Measurements from ENCODE around the gene KIAA1217. TPM values are rescaled to one million over a fixed set of nuclear protein-coding genes. Genes with fewer than 3 reads are reported as not detected.

KIAA1217 gene
- total RNA-seq, 1 donor from 2014 or later = 2.0 TPM

DNA sequence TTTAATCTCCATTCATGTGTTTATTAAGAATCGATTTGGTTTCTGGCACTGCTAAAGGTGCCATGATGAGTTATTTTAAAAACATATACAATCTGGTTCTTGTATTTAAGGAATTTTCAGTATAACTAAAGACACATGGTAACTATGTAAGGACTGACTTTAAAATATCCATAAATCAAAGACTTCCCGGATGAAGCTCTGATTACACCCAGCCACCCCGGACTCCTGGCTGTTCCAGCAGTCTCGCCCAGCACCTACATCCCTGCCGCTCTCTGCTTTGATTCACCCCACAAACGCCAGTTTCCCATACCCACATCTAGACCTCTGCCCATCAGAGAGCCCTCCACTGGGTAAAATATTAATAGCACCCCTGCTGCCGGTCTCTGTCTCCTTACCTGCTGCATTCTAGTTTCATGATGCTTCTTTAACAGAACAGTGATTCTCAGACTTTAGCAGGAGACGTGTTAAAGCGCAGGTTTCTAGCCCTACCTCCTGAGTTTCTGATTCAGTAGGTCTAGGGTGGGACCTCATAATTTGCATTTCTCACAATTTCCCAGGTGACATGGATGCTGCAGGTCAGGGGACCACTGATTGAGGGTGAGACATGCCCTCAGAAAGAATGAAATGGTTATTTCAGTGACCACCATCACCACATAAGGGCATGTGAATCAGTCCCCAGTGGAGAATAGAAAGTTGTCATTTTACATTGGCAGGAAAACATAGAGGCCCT, 185.7 kb downstream of the KIAA1217 start:
- no peak overlapping the region for H3K27ac Mint-ChIP-seq
- DNase-seq = no peak
- peaks cover 5% of the 10 kb centered on the region for H3K27me3 Mint-ChIP-seq
- H3K4me1 Mint-ChIP-seq = no peaks in the 10 kb centered on the region
- intact Hi-C loops (cut with micrococcal nuclease) = no loop called here
- no peaks in the 10 kb centered on the region for H3K9me3 Mint-ChIP-seq
- no peak overlapping the region for H3K4me3 Mint-ChIP-seq
- H3K36me3 Mint-ChIP-seq (ENCODE audit: low read depth) = no peaks in the 10 kb centered on the region

DNA sequence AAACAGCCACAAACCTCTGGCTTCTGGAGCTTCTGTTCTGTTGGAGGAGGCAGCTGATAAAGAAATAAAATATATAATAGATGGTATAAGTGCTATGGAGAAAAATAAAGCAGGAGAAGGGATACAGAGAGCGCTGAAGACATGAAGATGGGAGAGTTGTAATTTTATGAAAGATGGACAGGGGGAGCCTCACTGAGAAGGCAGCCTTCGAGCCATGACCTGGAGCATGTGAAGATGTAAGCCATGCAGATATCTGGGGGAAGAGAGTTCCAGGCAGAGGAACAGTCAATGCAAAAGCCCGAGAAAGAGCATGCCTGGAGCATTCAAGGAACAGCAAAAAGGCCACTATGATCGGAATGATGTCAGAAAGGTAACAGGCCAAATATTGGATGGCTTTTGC, 187.5 kb downstream of the KIAA1217 start:
- no peak overlapping the region for H3K27ac Mint-ChIP-seq
- no peaks in the 10 kb centered on the region for H3K36me3 Mint-ChIP-seq (ENCODE audit: low read depth)
- intact Hi-C loops (cut with micrococcal nuclease) = no loop called here
- no peak overlapping the region for H3K4me3 Mint-ChIP-seq
- peaks cover 11% of the 10 kb centered on the region for H3K27me3 Mint-ChIP-seq
- no peaks in the 10 kb centered on the region for H3K9me3 Mint-ChIP-seq
- no peak for DNase-seq
- H3K4me1 Mint-ChIP-seq = no peaks in the 10 kb centered on the region

DNA sequence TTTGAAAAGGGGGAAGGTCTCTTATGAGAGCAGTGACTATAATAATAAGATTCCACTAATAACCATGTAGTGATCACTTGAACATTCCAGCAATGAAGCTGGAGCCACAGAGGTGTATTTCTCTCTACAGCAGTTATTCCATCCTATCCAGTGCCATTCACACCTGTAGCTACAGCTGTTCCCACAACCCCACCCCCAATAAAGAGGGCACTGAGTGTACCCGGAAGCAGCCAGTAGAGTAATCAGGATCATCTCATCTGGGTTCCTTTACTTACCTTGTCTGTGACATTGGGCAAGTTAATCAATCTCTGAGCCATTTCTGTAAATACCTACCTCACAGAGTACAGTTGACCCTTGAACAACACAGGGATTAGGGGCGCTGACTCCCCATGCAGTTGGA, 188.7 kb downstream of the KIAA1217 start:
- intact Hi-C loops (cut with micrococcal nuclease) = no loop called here
- Mint-ChIP-seq H3K4me1 (no peaks in the 10 kb centered on the region), H3K4me3 (no peak overlapping the region), H3K27me3 (peaks cover 11% of the 10 kb centered on the region), H3K36me3 (ENCODE audit: low read depth) (no peaks in the 10 kb centered on the region), H3K9me3 (no peaks in the 10 kb centered on the region), H3K27ac (no peak overlapping the region)
- DNase-seq = no peak

DNA sequence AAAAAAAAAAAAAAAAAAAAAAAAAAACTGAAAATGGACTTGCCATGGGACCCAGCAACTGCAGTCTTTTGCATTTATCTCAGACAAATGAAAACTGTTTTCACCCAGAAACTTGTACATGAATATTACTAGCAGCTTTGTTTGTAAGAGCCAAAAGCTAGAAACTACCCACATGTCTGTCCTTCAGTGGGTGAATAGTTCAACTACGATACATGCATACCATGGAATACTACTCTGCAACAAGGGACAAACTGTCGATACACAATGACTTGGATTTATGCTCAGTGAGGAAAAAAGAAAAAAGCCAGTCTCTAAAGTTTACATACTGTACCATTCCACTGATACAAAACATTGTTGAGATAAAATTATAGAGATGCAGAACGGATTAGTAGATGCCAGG, 195.6 kb downstream of the KIAA1217 start:
- Mint-ChIP-seq H3K27me3 (peaks cover 9% of the 10 kb centered on the region), H3K4me1 (no peaks in the 10 kb centered on the region), H3K36me3 (ENCODE audit: low read depth) (no peaks in the 10 kb centered on the region), H3K9me3 (no peaks in the 10 kb centered on the region), H3K27ac (no peak overlapping the region), H3K4me3 (no peak overlapping the region)
- DNase-seq = no peak
- intact Hi-C loops (cut with micrococcal nuclease) = no loop called here

DNA sequence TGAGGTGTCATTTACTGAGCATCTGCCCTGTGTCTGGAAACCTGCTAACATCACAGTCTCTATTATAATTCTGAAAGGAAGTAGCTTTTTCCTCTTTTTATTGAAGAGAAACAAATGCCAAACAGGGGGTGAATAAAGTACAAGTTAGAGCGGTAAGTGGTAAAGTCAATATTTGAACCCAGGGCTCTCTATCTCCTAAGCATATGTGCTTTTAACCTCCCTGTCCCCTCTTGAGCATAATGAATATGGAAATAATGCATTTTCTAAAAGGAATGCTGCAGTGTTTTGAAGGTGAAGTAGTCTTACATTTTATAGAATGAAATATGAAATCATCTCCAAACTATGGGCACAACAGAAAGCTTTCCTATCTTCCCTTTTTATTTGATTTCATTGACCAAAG, 196.7 kb downstream of the KIAA1217 start:
- H3K27ac Mint-ChIP-seq = no peak overlapping the region
- H3K4me1 Mint-ChIP-seq = no peaks in the 10 kb centered on the region
- H3K36me3 Mint-ChIP-seq (ENCODE audit: low read depth) = no peaks in the 10 kb centered on the region
- no peak for DNase-seq
- no peaks in the 10 kb centered on the region for H3K9me3 Mint-ChIP-seq
- intact Hi-C loops (cut with micrococcal nuclease) = no loop called here
- no peak overlapping the region for H3K4me3 Mint-ChIP-seq
- H3K27me3 Mint-ChIP-seq = peaks cover 6% of the 10 kb centered on the region

DNA sequence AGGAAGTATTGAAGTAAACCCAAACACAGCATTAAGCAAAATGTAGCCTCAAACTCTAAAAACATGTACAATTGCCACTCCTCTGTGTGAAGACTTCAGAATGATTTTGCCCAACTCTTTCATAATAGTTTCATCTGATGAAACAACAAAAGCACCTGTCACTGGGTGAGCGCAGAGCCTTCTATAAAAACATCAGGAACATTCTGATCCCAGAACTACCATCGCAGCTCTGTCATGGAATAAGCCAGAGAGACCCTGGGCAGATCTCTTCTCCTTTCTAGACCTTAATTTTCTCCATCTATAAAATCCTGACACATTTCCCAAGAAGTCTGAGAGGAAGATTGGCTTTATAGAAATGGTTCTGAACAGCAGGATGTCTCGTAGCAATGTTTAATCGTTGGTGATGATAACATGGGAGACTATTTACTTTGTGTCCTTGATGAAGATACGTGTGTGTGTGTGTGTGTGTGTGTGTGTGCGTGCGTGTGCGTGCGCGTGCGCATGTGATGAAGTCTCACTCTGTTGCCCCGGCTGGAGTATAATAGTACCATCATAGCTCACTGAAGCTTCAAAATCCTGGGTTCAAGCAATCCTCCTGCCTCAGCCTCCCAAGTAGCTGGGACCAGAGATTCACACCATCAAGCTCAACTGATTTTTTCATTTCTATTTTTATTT, 198.0 kb downstream of the KIAA1217 start:
- intact Hi-C loops (cut with micrococcal nuclease) = no loop called here
- no peak for DNase-seq
- Mint-ChIP-seq H3K36me3 (ENCODE audit: low read depth) (no peaks in the 10 kb centered on the region), H3K9me3 (no peaks in the 10 kb centered on the region), H3K27ac (no peak overlapping the region), H3K27me3 (peaks cover 5% of the 10 kb centered on the region), H3K4me3 (no peak overlapping the region), H3K4me1 (no peaks in the 10 kb centered on the region)

DNA sequence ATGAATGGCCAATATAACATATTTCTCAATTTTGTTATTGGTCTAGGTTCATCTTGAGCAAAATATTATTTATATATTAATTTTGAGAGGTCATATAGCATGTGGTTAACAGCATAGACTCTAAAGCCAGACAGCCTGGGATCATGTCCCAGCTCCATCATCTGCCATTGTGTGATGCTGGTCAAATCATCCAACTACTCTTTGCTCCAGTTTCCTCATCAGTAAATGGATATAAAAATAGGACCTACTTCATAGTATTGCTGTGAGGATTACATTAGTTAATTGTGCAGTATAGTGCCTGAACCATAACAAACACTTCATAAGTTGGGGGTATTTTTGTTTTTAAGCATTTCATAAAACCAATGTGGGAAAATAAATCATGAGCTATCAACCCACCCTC, 199.0 kb downstream of the KIAA1217 start:
- no peaks in the 10 kb centered on the region for H3K36me3 Mint-ChIP-seq (ENCODE audit: low read depth)
- intact Hi-C loops (cut with micrococcal nuclease) = no loop called here
- peaks cover 5% of the 10 kb centered on the region for H3K27me3 Mint-ChIP-seq

DNA sequence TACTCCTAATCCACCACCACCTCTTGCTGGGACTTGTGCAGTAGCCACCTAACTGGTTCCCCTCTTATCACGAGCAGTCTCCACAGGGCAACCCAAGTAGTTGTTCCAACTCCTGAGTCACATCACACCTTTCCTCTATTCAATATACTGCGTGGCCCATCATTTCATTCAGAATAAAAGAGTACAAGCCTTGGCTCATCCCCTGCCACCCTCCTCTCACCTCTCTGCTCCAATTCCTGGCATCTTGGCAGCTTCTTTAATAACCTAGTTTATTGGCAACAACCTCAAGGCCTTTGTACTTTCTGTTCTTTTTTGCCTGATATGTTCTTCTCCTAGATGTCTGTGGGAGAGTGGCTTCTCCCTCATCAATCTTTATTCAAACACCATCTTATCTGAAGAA, 199.4 kb downstream of the KIAA1217 start:
- H3K27ac Mint-ChIP-seq = no peak overlapping the region
- H3K4me3 Mint-ChIP-seq = no peak overlapping the region
- H3K4me1 Mint-ChIP-seq = no peaks in the 10 kb centered on the region
- no peak for DNase-seq
- no peaks in the 10 kb centered on the region for H3K9me3 Mint-ChIP-seq
- peaks cover 5% of the 10 kb centered on the region for H3K27me3 Mint-ChIP-seq
- intact Hi-C loops (cut with micrococcal nuclease) = no loop called here
- no peaks in the 10 kb centered on the region for H3K36me3 Mint-ChIP-seq (ENCODE audit: low read depth)

More for the DNA sequence above, 199.0 kb downstream of the KIAA1217 start:
- Mint-ChIP-seq H3K27ac (no peak overlapping the region), H3K9me3 (no peaks in the 10 kb centered on the region), H3K4me3 (no peak overlapping the region), H3K4me1 (no peaks in the 10 kb centered on the region)
- no peak for DNase-seq

DNA sequence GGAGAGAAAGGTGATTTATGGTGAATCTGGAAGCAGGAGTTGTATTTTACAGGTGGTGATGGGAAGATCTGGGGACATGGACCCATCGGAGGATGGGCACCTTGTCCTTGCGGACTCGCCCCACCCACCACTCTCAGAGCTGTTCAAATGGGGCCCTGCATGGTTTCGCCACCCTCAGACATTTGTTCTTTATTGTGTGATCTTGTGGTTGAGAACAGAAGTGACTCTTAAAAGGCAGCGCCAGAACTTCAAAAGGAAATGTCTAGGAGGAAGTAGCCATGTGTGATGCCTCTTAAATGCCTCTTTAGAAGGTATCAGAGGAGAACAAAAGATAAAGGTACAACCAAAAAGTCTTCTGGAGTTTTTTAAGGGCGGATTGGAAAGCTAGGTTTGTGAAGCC, 205.7 kb downstream of the KIAA1217 start:
- no peak overlapping the region for H3K27ac Mint-ChIP-seq
- peaks cover 9% of the 10 kb centered on the region for H3K27me3 Mint-ChIP-seq
- H3K9me3 Mint-ChIP-seq = no peaks in the 10 kb centered on the region
- DNase-seq = no peak
- H3K4me3 Mint-ChIP-seq = no peak overlapping the region
- no peaks in the 10 kb centered on the region for H3K36me3 Mint-ChIP-seq (ENCODE audit: low read depth)
- intact Hi-C loops (cut with micrococcal nuclease) = no loop called here
- no peaks in the 10 kb centered on the region for H3K4me1 Mint-ChIP-seq

DNA sequence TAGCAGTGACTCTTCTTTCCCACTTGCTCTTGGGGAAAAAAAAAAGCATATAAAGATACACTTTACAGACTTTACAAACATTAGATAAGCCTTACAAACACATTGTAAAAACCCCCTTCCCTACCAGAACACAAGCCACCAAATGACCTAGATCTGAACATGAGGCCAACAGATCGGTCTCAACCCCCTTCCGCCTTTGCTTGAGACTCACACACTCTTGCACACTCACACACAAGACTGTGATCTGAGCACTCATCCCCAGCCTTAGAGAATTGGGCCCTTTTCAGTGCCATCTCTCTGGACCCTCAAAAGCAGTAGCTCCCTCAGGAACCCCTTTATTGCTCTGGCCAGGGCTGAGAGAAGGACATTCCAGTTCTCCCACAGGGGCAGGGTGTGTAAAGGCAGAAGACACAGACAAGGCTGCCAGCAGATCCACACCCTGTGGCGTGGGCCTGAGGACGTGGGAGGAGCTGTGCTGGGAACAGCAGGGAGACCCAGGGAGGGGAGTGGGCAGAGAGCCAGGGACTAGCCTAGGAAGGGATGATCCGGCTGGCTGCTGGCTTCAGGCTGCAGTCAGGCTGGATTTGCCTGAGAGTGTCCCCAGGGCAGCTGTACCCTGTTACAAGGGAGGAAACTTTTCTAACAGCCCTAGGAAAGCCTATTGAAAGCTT, 206.7 kb downstream of the KIAA1217 start:
- Mint-ChIP-seq H3K4me3 (no peak overlapping the region), H3K27me3 (peaks cover 9% of the 10 kb centered on the region), H3K36me3 (ENCODE audit: low read depth) (no peaks in the 10 kb centered on the region), H3K9me3 (no peaks in the 10 kb centered on the region), H3K4me1 (no peaks in the 10 kb centered on the region), H3K27ac (no peak overlapping the region)
- intact Hi-C loops (cut with micrococcal nuclease) = no loop called here
- no peak for DNase-seq

DNA sequence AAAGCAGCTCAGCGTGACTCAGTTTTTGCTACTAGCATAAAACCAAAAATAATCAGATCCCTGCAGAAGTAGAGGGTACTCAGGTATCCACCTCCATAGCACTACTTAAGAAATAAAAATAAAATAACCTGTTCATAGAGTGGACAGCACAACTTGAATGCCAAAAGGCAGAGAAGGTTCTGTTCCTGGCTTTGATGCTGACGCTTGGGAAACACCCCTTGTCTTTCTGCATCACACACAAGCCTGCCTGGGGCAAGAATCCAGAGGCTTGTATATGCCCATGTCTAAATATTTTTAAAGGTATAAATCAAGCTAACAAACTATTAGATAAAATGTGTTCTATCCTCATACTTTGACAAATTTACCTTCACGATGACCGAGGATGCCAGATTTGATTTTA, 207.3 kb downstream of the KIAA1217 start:
- Mint-ChIP-seq H3K4me3 (no peak overlapping the region), H3K9me3 (no peaks in the 10 kb centered on the region), H3K36me3 (ENCODE audit: low read depth) (no peaks in the 10 kb centered on the region), H3K27ac (no peak overlapping the region), H3K27me3 (peaks cover 7% of the 10 kb centered on the region), H3K4me1 (no peaks in the 10 kb centered on the region)
- intact Hi-C loops (cut with micrococcal nuclease) = no loop called here
- no peak for DNase-seq

DNA sequence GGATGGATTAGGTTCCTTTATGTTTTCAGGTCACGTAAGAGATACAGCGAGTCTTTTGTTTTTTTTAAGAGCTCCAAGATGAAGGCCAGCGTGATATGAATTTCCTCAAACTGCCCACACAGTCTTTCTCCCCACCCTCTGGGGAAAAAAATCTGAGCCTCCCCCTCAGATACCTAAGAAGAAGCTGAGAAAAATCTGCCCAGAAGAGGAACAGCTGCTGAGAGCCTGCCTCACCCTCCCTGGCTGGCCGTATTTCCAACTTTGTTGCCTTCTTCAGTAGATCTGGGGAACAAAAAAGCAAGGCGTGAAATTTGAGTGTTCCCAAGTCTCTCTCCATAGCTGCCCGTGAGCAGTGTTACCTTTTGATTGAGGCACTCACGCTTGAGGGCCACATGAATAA, 208.1 kb downstream of the KIAA1217 start:
- Mint-ChIP-seq H3K4me3 (no peak overlapping the region), H3K4me1 (no peaks in the 10 kb centered on the region), H3K9me3 (peaks cover 3% of the 10 kb centered on the region), H3K27me3 (peaks cover 8% of the 10 kb centered on the region), H3K36me3 (ENCODE audit: low read depth) (no peaks in the 10 kb centered on the region), H3K27ac (no peak overlapping the region)
- intact Hi-C loops (cut with micrococcal nuclease) = no loop called here
- DNase-seq = no peak

DNA sequence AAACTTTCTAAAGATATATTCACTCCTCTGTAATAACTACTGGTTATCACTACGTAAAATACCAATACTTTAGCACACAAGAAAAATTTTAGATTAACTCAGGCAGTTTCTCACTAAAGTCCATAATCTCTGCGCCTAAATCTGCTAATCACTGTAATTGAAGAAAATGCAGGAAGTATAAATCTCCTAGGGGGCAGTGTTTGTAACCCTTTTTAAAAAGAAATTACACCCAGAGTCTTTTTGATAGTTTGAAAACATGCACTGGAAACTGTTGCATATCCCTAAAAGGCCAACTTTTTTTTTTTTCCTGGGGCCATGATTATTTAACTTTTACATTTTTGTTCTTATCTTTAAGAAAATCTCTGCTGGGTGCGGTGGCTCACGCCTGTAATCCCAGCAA, 209.6 kb downstream of the KIAA1217 start:
- Mint-ChIP-seq H3K36me3 (ENCODE audit: low read depth) (no peaks in the 10 kb centered on the region), H3K27ac (no peak overlapping the region), H3K4me3 (no peak overlapping the region), H3K4me1 (no peaks in the 10 kb centered on the region), H3K27me3 (peaks cover 8% of the 10 kb centered on the region), H3K9me3 (peaks cover 3% of the 10 kb centered on the region)
- no peak for DNase-seq
- intact Hi-C loops (cut with micrococcal nuclease) = no loop called here

DNA sequence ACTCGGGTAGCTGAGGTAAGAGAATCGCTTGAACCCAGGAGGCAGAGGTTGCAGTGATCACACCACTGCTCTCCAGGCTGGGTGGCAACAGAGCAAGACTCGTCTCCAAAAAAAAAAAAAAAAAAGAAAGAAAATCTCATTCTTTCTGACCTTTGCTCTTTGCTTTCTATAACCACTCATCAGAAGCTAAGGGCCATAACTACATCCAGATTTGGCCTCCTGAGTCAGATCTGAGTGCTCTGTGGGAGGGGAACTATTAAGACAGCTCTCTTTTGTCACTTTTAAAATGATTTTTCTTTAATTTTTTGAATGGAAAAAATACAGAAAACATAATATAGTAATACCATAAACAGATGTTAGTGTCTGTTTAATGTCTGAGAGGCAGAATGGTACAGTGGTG, 210.1 kb downstream of the KIAA1217 start:
- Mint-ChIP-seq H3K36me3 (ENCODE audit: low read depth) (no peaks in the 10 kb centered on the region), H3K27me3 (peaks cover 8% of the 10 kb centered on the region), H3K9me3 (peaks cover 3% of the 10 kb centered on the region), H3K27ac (no peak overlapping the region), H3K4me3 (no peak overlapping the region), H3K4me1 (no peaks in the 10 kb centered on the region)
- DNase-seq = no peak
- intact Hi-C loops (cut with micrococcal nuclease) = no loop called here
